COR-L47 (cell line): ENCODE data around the gene CDH20.

Experiments
- DNase-seq: peaks from one replicate; lab custom pipeline; 2025; lab: John Stamatoyannopoulos, UW

Gene CDH20

GRCh38 chr18:61531182-61531581, 198.0 kb downstream of the CDH20 start:
- peak; percentile 85 for DNase-seq

- DNase-seq = no peak
These were observed 198.7 kb downstream of the CDH20 start for GRCh38 chr18:61531891-61532290.

- DNase-seq = no peak
These were observed 202.2 kb downstream of the CDH20 start for GRCh38 chr18:61535401-61535800.

GRCh38 chr18:61541673-61542072, 208.4 kb downstream of the CDH20 start:
- DNase-seq = no peak

- DNase-seq = no peak
These were observed 209.4 kb downstream of the CDH20 start for GRCh38 chr18:61542596-61542995.

GRCh38 chr18:61543518-61543917, 210.3 kb downstream of the CDH20 start:
- no peak for DNase-seq

- DNase-seq = no peak
These were observed 210.9 kb downstream of the CDH20 start for GRCh38 chr18:61544178-61544577.

- peak; percentile 81 for DNase-seq
These were observed 212.3 kb downstream of the CDH20 start for GRCh38 chr18:61545281-61546245.

GRCh38 chr18:61546590-61546989, 213.4 kb downstream of the CDH20 start:
- no peak for DNase-seq

- no peak for DNase-seq
These were observed 216.2 kb downstream of the CDH20 start for GRCh38 chr18:61549416-61549815.

- no peak for DNase-seq
These were observed 216.7 kb downstream of the CDH20 start for GRCh38 chr18:61549889-61550288.

- peak; percentile 81 for DNase-seq
These were observed 218.4 kb downstream of the CDH20 start for GRCh38 chr18:61551586-61551985.

GRCh38 chr18:61553045-61553659, 219.9 kb downstream of the CDH20 start:
- no peak for DNase-seq

- no peak for DNase-seq
These were observed 221.0 kb downstream of the CDH20 start for GRCh38 chr18:61554117-61554776.

GRCh38 chr18:61554946-61555361, 221.7 kb downstream of the CDH20 start:
- no peak for DNase-seq

- DNase-seq = no peak
These were observed 223.1 kb downstream of the CDH20 start for GRCh38 chr18:61556316-61556715.

GRCh38 chr18:61556862-61557261, 223.6 kb downstream of the CDH20 start:
- DNase-seq = no peak

- DNase-seq = no peak
These were observed 236.1 kb downstream of the CDH20 start for GRCh38 chr18:61569176-61569892.

GRCh38 chr18:61570070-61570469, 236.8 kb downstream of the CDH20 start:
- DNase-seq = no peak

GRCh38 chr18:61572084-61572655, 238.9 kb downstream of the CDH20 start:
- no peak for DNase-seq

- DNase-seq = no peak
These were observed 239.6 kb downstream of the CDH20 start for GRCh38 chr18:61572871-61573270.

- no peak for DNase-seq
These were observed 241.4 kb downstream of the CDH20 start for GRCh38 chr18:61574665-61575064.
